ENCODE measurements around the gene GRIK2.

GRCh38 chr6:101760843-101761621, 367.5 kb downstream of the GRIK2 start:
- TF ChIP-seq CTCF (IDR thresholded peaks at IDR 0.05) (no peak), POLR2A (IDR thresholded peaks at IDR 0.05) (no peak), POLR2AphosphoS5 (IDR thresholded peaks at IDR 0.05) (no peak), EP300 (IDR thresholded peaks at IDR 0.05; ENCODE audit: low read depth) (no peak)
